Measurements from ENCODE around the gene HDAC4. TPM values are rescaled to one million over a fixed set of nuclear protein-coding genes. Genes with fewer than 3 reads are reported as not detected.

The HDAC4 gene
- total and polyA plus RNA-seq, 2 of the 4 experiments (the other 2 are of a cell fraction), result 4.1 to 7.2 TPM

- Histone ChIP-seq H3K14ac (replicated peaks; ENCODE audit: low read depth, low read length) (no peak overlapping the region), H3K23ac (ENCODE audit: low read depth, low read length) (no peak overlapping the region), H3K4ac (ENCODE audit: low read depth, low read length) (no peak overlapping the region), H3K4me1 (ENCODE audit: control insufficient read depth, insufficient read depth, low read length) (no peaks in the 10 kb centered on the region), H2BK20ac (ENCODE audit: low read depth, low read length) (no peak overlapping the region), H2BK5ac (ENCODE audit: low read depth, low read length, poor library complexity, severe bottlenecking) (no peak overlapping the region), H4K5ac (ENCODE audit: low read depth, low read length) (no peak overlapping the region), H4K91ac (ENCODE audit: insufficient read depth, low read depth, low read length) (no peak overlapping the region), H3K27ac (ENCODE audit: insufficient read depth, low read length) (no peak overlapping the region), H4K20me1 (ENCODE audit: insufficient read depth, low read length) (no peaks in the 10 kb centered on the region), H3K79me1 (ENCODE audit: low read depth in 1 of 2, low read length in 2 of 2) (no peaks in the 10 kb centered on the region; a peak in 1 of 4 replicates), H2AK5ac (ENCODE audit: low read depth, low read length) (no peak overlapping the region), H3K18ac (ENCODE audit: low read depth, low read length) (no peak overlapping the region), H3K9me1 (ENCODE audit: insufficient read depth, low read length) (no peaks in the 10 kb centered on the region), H3K4me3 (ENCODE audit: insufficient read depth, low read depth, low read length) (no peak overlapping the region), H2AK9ac (replicated peaks; ENCODE audit: low read depth, low read length, poor library complexity) (no peak overlapping the region), H2BK120ac (ENCODE audit: low read depth, low read length) (no peak overlapping the region), H2BK15ac (ENCODE audit: low read depth, low read length) (no peak overlapping the region), H3K36me3 (ENCODE audit: control insufficient read depth, insufficient read depth, low read length) (peaks cover 54% of the 10 kb centered on the region), H3K9ac (ENCODE audit: low read depth, low read length) (no peak overlapping the region), H2AFZ (replicated peaks; ENCODE audit: low read length, poor library complexity) (no peak overlapping the region), H3K56ac (ENCODE audit: extremely low read depth, insufficient read depth, low read length) (no peak overlapping the region), H3K9me3 (ENCODE audit: control insufficient read depth, insufficient read depth, low read length) (peaks cover 2% of the 10 kb centered on the region; the same call in 1 of the 2 replicates), H3K4me2 (ENCODE audit: low read depth, low read length) (no peak overlapping the region), H3K27me3 (ENCODE audit: control insufficient read depth, insufficient read depth, low read length) (no peaks in the 10 kb centered on the region), H4K8ac (ENCODE audit: low read depth in 2 of 2, low read length in 2 of 2) (no peak overlapping the region)
- BruUV-seq (replicated peaks), result no TSS peak
- intact Hi-C loops (cut with micrococcal nuclease), result no loop called here
- TF ChIP-seq FOS (IDR thresholded peaks at IDR 0.05; ENCODE audit: low read depth, low read length), result no peak
- TF ChIP-seq NFE2L2 (IDR thresholded peaks at IDR 0.05; ENCODE audit: low read depth, low read length), result no peak
- no peak for TF ChIP-seq CTCF (conservative IDR thresholded peaks at IDR 0.05; ENCODE audit: low read depth, low read length)
- TF ChIP-seq SMC3 (IDR thresholded peaks at IDR 0.05; ENCODE audit: low read depth, low read length), result no peak
- TF ChIP-seq CHD1 (IDR thresholded peaks at IDR 0.05; ENCODE audit: low read depth, low read length), result no peak
- no peak for TF ChIP-seq RCOR1 (IDR thresholded peaks at IDR 0.05; ENCODE audit: insufficient replicate concordance, low read length)
- TF ChIP-seq MAZ (IDR thresholded peaks at IDR 0.05; ENCODE audit: borderline replicate concordance, low read depth, low read length), result no peak
- no peak for TF ChIP-seq CEBPB (IDR thresholded peaks at IDR 0.05; ENCODE audit: low read depth, low read length)
- TF ChIP-seq MAFK (IDR thresholded peaks at IDR 0.05; ENCODE audit: low read depth, low read length), result no peak
- TF ChIP-seq ELK1 (IDR thresholded peaks at IDR 0.05; ENCODE audit: borderline replicate concordance, low read depth, low read length), result no peak
- no peak for TF ChIP-seq RAD21 (IDR thresholded peaks at IDR 0.05; ENCODE audit: low read length)
- ATAC-seq (ENCODE audit: low read depth) (no peak), DNase-seq (no peak)
- dilution Hi-C loops (cut with HindIII; ENCODE audit: low sequenced_read_pairs, unreplicated experiment), result no loop called here
- 100% methylated on average over 14 of the region's 26 CpGs; no CpG with 5 or more reads in 1 of the 2 experiments for WGBS, 2 experiments (ENCODE audit: extremely low coverage in 2 of 2, insufficient read length in 1 of 2)
- in situ Hi-C loops (cut with MboI; ENCODE audit: low sequenced_read_pairs), result no loop called here
- ChIA-PET POLR2A (ENCODE audit: unreplicated experiment) (no interaction called here), CTCF (no interaction called here)
Measured at GRCh38 chr2:239178954-239179353, 221.9 kb downstream of the HDAC4 start.

Measured in IMR-90 (cell line).